Measurements from ENCODE around the gene FAP. TPM values are rescaled to one million over a fixed set of nuclear protein-coding genes. Genes with fewer than 3 reads are reported as not detected.

Gene FAP
- polyA plus RNA-seq, 2 donors, result 0.95 to 1.7 TPM

- WGBS, 2 donors, result 76 to 78% methylated on average over 2 of the region's 2 CpGs
- Histone ChIP-seq H3K27me3 (ENCODE audit: control insufficient read depth in 1 of 2, insufficient read depth in 2 of 2, low read length in 2 of 2) (no peaks in the 10 kb centered on the region), H3K36me3 (ENCODE audit: control insufficient read depth in 2 of 2, insufficient read depth in 2 of 2, low read length in 1 of 2) (no peaks in the 10 kb centered on the region), H3K4me1 (ENCODE audit: control insufficient read depth in 2 of 2, insufficient read depth in 2 of 2, low read length in 1 of 2) (no peaks in the 10 kb centered on the region), H3K9me3 (ENCODE audit: control insufficient read depth in 2 of 2, insufficient read depth in 1 of 2, low read depth in 1 of 2, low read length in 1 of 2) (no peaks in the 10 kb centered on the region), H3K27ac (ENCODE audit: low read depth in 2 of 2, low read length in 1 of 2) (no peak overlapping the region), H3K4me3 (ENCODE audit: low read depth in 1 of 2, low read length in 2 of 2) (no peak overlapping the region)
These were observed 116.7 kb downstream of the FAP start for GRCh38 chr2:162126527-162126926.

- no peaks in the 10 kb centered on the region for H3K4me1 ChIP-seq (ENCODE audit: control insufficient read depth in 2 of 2, insufficient read depth in 2 of 2, low read length in 1 of 2)
- no peaks in the 10 kb centered on the region for H3K9me3 ChIP-seq (ENCODE audit: control insufficient read depth in 2 of 2, insufficient read depth in 1 of 2, low read depth in 1 of 2, low read length in 1 of 2)
- no peaks in the 10 kb centered on the region for H3K36me3 ChIP-seq (ENCODE audit: control insufficient read depth in 2 of 2, insufficient read depth in 2 of 2, low read length in 1 of 2)
- no peak overlapping the region for H3K4me3 ChIP-seq (ENCODE audit: low read depth in 1 of 2, low read length in 2 of 2)
- H3K27me3 ChIP-seq (ENCODE audit: control insufficient read depth in 1 of 2, insufficient read depth in 2 of 2, low read length in 2 of 2), result no peaks in the 10 kb centered on the region
- 40 to 48% methylated on average over 1 of the region's 1 CpG for WGBS, 2 donors
- no peak overlapping the region for H3K27ac ChIP-seq (ENCODE audit: low read depth in 2 of 2, low read length in 1 of 2)
These were observed 117.1 kb downstream of the FAP start for GRCh38 chr2:162126111-162126519.

- Histone ChIP-seq H3K27me3 (ENCODE audit: control insufficient read depth in 1 of 2, insufficient read depth in 2 of 2, low read length in 2 of 2) (no peaks in the 10 kb centered on the region), H3K4me1 (ENCODE audit: control insufficient read depth in 2 of 2, insufficient read depth in 2 of 2, low read length in 1 of 2) (no peaks in the 10 kb centered on the region), H3K4me3 (ENCODE audit: low read depth in 1 of 2, low read length in 2 of 2) (no peak overlapping the region), H3K36me3 (ENCODE audit: control insufficient read depth in 2 of 2, insufficient read depth in 2 of 2, low read length in 1 of 2) (no peaks in the 10 kb centered on the region), H3K27ac (ENCODE audit: low read depth in 2 of 2, low read length in 1 of 2) (no peak overlapping the region), H3K9me3 (ENCODE audit: control insufficient read depth in 2 of 2, insufficient read depth in 1 of 2, low read depth in 1 of 2, low read length in 1 of 2) (no peaks in the 10 kb centered on the region)
- 84 to 91% methylated on average over 2 of the region's 2 CpGs for WGBS, 2 donors
These were observed 118.1 kb downstream of the FAP start for GRCh38 chr2:162125138-162125537.

- Histone ChIP-seq H3K4me3 (ENCODE audit: low read depth in 1 of 2, low read length in 2 of 2) (no peak overlapping the region), H3K36me3 (ENCODE audit: control insufficient read depth in 2 of 2, insufficient read depth in 2 of 2, low read length in 1 of 2) (no peaks in the 10 kb centered on the region), H3K27ac (ENCODE audit: low read depth in 2 of 2, low read length in 1 of 2) (no peak overlapping the region), H3K27me3 (ENCODE audit: control insufficient read depth in 1 of 2, insufficient read depth in 2 of 2, low read length in 2 of 2) (no peaks in the 10 kb centered on the region), H3K4me1 (ENCODE audit: control insufficient read depth in 2 of 2, insufficient read depth in 2 of 2, low read length in 1 of 2) (no peaks in the 10 kb centered on the region), H3K9me3 (ENCODE audit: control insufficient read depth in 2 of 2, insufficient read depth in 1 of 2, low read depth in 1 of 2, low read length in 1 of 2) (no peaks in the 10 kb centered on the region)
- 29 to 30% methylated on average over 9 of the region's 9 CpGs for WGBS, 2 donors
These were observed 119.2 kb downstream of the FAP start for GRCh38 chr2:162123806-162124758.

Other genes starting within 250 kb of the FAP start
- gene DPP4, start 169.2 kb downstream of the FAP start, polyA plus RNA-seq, result under 1 TPM; 0.08 to 0.18 TPM
- gene GCG, start 91.2 kb downstream of the FAP start, polyA plus RNA-seq, result under 1 TPM; 0.10 to 0.14 TPM
- 1 to 10 TPM; 5.3 to 7.2 TPM for gene IFIH1, start 75.2 kb upstream of the FAP start, polyA plus RNA-seq
- gene GCA, start 100.7 kb upstream of the FAP start, polyA plus RNA-seq, result 1 to 10 TPM; 6.5 to 7.1 TPM

All from esophagus (tissue), 2 donors.